ENCODE data around the gene CDADC1.

DNA sequence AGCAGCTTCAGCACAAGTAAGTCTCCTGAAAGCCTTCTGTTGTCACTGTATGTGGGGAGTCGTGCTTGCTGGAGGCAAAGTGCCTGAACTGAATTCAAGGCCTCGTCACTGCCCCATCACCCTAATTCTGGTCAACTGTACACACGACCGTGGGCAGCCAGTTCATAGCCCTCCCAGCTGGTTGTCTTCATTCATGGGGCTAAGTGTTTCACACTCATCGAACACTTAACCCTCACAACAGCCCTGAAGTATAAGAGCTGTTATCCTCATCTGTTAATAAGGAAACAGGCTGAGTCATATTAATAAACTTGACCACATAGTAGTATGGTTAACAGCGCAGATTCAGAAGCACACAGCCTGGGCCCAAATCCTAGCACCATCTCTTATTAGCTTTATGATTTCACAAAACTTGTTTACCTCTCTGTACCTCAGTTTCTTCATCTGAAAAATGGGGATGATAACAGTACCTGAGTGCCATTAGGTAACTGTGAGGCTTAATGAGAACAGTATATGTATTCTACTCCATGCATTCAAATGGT lies 66.7 kb downstream of the CDADC1 start:
- TF ChIP-seq CTCF (IDR thresholded peaks at IDR 0.05) (no peak), POLR2A (IDR thresholded peaks at IDR 0.05) (no peak), POLR2AphosphoS5 (IDR thresholded peaks at IDR 0.05) (no peak)
